Activated CD8-positive, alpha-beta memory T cell treated with anti-CD3 and anti-CD28 coated beads, Interleukin-2, amount 50 U/mL, for 4 hours (primary cell): ENCODE results near the gene EPN1.

ENCODE experiments used
- DNase-seq: peaks from one replicate; pipeline ENCODE4 v3.0.0-alpha.2; 2020

EPN1 gene

DNA sequence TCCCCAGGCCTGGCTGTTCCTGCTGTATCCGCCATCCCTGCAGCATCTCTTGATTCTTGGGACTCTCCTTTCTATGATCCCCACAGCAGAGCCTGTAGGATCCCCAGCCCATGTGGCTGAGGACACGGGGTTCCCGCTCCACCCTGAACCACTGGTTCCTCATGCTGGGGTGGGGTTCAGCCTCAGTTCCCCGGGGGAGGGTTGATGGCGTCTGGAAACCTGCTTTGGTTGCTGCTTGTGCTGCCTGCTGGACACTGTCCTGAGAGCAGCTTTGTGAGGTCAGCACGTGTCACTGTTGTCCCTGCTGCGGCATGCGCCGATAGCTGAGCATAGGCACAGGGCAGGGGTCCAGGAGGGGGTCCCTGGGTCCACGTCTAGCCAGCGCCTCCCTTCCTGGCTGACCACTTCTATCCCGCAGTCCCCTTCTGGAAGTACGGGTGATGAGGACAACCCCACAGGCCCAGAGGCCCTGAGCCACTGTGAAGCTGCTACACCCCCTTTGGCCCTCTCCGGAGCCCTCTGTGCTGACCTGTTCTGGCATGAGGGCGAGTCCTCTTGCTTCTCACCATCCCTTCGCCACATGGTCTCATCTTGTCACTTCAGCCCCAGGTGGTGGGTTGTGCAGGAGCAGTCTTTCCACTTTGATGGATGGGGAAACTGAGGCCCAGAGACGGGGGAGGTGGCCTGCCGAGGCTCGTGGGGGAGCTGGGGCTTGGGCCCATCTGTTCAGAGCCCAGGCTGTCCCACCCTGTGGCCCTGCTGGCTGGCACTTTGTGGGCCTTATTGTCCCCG lies 5.5 kb downstream of the EPN1 start:
- no peak for DNase-seq

DNA sequence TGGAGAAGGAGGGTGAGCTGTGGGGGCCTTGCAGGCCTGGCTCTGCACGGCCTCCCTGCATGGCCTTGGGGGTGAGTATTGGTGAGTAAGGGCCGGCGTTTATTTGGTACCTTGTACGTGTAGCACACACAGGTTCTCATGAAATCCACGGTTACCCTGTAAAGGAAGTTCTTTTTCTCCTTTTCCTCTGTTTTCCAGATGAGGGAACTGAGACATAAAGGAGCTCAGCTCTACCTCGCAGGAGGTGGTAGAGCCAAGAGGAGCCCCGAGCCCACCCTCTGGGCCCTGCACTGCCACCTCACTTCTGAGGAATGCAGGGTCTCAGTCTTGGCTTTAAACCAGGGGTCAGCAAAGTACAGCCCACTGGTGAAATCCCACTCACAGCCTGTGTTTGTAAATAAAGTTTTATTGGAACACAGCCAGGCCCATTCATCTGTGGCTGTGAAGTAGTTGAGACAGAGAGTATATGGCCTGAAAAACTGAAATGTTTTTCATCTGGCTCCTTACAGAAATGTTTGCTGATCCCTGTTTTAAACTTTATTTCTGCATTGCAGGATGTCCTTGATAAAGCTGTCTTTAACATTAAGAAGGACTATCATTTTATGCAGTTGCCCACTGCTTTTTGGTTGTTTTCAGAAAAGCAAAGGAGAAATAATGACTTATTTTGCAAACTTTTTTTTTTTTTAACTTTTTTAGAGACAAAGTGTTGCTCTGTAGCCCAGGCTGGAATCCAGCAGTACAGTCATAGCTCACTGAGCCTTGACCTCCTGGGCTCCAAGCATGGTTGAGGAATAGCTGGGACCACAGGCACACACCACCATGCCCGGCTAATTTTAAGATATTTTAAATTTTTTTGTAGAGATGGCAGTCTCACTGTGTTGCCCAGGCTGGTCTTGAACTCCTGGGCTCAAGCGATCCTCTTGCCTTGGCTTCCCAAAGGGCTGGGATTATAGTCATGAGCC lies 6.4 kb downstream of the EPN1 start:
- no peak for DNase-seq

DNA sequence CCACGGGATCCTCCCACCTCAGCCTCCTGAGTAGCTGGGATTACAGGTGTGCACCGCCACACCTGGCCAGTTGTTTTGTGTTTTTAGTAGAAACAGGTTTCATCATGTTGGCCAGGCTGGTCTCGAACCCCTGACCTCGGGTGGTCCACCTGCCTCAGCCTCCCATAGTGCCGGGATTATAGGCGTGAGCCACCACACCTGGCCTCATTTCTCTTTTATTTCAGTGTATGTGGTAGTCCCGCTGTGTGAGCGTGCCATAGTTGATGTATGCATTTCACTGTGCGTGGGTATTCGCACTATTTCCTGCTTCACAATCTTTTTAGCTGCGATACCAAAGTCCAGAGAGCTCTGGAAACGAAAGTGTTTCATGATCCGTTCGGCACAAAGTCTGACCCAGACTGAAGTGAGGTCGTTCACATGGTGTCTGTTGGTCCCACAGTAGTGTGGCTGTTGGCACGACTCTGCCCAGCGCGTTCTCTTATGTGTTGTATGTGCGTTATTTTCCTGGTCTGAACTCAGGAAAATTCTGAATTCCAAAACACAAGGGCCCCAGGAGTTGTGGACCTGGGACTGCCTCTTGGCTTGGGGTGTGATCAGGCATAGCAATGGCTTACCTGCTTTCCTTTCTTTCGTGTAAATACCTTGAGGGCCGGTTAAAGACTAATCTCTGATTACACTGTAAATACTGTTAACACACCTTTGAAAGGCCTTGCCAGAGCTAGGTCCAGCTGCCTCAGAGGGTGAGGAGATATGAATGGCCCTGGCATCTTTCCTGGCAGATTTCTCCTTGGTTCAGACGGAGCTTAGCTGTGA lies 8.6 kb downstream of the EPN1 start:
- no peak for DNase-seq

DNA sequence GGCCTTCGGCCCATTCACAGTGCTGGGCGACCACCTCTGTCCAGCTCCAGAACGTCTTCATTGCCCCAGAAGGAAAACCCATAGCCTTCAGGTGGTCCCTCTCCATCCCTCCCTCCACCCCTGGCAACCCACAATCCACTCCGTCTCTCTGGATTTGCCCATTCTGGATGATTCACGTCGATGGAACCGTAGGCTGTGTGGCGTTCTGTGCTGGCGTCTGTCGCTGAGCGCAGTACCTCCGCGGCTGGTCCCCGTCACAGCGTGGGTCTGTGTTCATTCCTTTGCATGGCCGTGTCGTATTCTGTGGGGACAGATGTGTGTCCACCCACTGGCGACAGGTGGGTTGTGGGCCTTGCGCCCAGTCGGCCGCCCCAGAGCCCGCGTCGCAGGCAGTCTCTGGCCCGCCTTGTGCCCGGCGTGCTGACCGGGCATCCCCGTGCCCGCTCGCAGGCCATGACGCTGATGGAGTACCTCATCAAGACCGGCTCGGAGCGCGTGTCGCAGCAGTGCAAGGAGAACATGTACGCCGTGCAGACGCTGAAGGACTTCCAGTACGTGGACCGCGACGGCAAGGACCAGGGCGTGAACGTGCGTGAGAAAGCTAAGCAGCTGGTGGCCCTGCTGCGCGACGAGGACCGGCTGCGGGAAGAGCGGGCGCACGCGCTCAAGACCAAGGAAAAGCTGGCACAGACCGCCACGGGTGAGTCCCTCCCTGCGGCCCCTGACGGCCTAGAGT lies 10.1 kb downstream of the EPN1 start:
- DNase-seq: no peak

DNA sequence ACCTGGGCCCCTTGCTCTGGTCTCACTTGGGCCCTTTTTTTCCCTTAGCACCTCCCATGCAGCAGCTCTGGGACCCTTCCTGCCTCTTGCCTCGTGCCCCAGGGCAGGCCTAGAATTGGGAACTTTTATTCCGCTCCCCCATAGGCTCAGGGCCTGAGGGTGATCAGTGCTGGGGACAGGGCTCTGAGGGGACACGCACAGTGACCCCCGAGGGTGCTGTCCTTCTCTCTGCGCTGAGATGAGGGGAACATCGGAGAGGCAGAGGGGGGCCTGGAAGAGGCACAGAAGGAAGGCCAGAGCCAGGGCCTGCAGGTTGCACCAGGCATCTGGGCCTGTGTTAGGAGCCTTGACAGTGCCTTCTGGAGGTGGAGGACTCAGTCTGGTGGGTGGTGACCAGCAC lies 10.8 kb downstream of the EPN1 start:
- no peak for DNase-seq

DNA sequence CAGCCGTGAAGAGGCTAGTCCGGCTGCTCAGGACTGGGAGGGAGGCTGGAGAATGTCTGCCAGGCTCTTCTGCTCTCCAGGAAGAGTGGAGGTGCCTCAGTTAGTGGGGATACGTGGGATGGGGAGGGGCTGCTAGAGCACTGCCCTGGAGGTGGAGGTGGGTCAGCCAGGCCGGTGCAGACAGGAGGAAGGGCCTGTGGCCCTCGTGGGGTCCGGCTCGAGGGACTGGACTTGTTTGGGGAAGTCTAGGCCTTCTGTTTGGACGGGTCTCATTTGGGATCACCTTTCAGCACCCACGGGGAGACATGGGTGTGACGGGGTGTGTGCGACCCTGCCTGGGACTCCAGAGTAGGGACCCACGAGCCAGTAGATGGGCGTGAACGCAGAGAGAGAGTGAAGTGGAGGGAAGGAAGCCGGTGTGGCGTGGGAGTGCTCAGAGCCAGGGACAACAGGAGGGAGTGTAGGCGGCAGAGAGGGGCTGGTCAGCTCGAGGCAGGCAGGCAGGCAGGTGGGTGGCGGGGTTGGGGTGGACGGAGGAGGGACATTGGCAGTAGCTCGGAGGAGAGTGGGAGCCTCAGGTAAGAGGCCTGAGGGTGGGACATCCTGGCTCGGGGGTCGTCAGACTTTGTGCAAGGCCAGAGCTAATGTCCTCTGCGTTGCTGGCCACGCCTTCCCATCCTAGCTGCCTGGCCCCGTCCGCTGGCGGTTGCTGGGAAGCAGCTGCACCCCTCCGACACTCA lies 11.5 kb downstream of the EPN1 start:
- DNase-seq: no peak

DNA sequence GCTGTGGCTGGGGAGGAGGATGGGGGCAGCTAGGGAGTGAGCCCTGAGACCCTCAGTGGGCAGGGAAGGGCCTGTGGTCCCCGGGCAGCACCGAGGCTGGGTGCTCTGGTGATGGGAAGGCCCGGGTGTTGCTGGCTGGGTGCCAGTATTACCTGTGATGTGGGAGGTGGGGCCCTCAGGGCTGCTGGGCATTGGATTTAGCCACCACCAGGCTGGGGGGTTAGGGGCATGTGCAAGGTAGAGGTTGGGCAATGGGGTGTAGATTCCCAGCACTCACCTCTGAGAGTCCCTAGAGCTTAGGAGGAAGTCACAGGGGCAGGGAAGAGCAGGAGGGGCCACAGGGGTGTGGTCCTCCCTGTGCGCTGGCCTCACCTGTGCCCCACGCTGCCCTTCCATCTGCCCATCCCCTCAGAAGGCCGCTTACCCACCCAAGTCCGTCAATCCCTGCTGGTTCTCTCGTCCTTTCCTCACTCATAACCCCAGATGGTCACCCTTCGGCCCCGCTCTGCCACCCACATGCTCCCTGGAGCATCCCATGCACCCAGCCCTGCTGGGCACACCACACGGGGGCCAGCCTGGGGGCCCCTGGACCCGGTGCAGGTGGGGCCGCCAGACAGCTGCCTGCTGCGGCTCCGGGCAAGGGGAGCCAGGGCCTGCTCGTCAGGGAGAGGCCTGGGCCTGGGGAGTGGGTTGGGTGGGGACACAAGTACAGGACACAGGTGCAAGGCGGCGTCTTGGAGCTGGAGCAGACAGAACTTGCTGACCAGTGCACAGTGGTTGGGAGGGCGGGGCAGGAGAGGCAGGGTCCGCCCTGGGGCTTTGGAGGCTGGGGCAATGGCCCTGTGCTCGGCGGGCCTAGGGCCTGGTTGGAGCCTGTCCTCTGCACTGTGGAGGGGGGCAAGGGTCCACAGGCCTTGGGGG lies 12.5 kb downstream of the EPN1 start:
- no peak for DNase-seq

DNA sequence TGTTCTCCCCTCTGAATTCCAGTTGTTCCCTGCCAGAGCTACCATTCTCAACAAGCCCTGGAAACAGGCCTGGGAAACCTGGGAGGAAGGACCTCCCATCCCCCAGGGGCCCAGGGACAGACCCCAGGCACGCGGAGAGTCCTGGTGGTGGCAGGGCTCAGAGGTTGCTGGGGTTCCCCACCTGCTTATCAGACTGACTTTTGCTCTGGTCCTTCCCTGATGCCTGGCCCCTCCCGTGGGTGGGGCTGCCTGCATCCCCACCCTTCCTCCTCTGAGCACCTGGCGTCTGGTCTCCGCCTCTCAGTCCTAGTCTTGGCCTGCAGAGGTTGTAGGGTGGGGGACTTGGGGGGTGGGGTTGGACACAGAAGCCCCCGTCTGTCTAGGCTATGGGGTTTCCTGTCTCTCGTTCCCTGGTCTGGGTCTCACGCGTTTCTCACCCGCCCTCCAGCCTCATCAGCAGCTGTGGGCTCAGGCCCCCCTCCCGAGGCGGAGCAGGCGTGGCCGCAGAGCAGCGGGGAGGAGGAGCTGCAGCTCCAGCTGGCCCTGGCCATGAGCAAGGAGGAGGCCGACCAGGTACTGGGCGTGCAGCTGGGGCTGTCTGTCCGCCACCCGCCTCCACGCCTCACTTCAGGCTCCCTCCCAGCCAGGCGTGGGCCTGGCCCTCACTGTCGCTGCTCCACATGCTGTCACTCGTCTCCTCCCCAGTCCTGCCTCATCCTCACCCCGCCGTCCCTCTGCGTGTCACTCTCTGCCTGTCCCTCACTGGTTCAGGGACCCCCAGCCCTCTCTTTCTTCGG lies 13.6 kb downstream of the EPN1 start:
- no peak for DNase-seq

DNA sequence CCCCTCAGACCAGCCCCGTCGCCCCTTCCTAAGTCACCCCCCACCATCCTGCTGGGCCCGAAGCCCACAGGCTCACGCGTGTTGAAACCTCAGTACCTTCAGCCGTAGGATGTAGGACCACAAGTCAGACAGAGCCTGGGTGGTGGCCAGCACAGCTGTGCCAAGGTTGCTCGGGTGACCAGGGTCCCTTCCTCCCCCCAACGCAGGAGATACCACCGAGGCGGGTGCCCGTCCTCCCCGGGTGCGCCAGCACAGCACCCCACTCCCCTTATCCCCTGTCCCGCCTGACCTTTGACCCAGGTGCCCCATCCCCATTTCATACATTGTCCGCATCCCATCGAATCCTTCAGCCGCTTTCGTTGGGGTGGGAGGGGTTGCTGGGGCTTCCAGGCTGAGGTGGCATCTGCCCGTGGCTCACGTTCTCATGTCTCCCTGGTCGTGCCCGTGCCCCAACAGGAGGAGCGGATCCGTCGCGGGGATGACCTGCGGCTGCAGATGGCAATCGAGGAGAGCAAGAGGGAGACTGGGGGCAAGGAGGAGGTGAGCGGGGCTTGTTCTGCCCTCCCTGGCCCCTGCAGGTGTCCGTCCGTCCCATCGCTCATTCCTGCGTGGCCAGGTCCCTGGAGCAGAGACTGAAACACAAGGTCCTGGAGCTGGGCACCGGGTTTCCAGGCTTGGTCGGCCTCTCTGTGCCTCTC lies 14.5 kb downstream of the EPN1 start:
- no peak for DNase-seq

DNA sequence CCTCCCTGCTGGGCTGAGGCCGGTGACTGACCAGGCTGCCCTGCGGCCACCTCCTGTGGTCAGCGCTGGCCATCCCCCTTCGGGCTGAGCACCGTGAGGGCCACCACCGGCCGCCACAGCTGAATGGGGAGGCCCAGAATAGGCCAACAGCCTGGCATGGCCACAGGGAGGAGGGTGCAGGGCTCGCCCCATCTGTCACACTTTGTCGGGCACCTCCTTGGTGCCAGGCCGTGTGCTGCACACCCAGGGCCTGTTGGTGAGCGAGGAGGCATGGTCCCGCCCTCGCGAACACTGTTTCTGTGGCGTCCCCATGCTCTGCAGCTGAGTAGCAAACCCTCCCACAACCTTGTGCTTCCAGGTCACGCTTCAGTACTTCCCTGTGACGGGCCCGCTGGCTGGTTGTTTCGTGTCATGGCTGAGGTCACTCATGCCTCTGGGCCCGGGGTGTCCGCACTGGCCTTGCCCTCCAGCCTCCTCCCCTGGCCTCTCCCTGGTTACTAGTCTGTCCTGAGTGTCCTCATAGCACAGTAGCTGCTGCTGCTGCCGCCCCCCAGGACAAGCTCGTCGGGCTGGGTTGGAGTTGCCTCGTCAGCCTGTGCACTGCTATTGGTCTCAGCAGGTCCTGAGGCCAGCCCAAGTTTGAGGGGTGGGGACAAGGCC lies 15.2 kb downstream of the EPN1 start:
- DNase-seq: no peak

DNA sequence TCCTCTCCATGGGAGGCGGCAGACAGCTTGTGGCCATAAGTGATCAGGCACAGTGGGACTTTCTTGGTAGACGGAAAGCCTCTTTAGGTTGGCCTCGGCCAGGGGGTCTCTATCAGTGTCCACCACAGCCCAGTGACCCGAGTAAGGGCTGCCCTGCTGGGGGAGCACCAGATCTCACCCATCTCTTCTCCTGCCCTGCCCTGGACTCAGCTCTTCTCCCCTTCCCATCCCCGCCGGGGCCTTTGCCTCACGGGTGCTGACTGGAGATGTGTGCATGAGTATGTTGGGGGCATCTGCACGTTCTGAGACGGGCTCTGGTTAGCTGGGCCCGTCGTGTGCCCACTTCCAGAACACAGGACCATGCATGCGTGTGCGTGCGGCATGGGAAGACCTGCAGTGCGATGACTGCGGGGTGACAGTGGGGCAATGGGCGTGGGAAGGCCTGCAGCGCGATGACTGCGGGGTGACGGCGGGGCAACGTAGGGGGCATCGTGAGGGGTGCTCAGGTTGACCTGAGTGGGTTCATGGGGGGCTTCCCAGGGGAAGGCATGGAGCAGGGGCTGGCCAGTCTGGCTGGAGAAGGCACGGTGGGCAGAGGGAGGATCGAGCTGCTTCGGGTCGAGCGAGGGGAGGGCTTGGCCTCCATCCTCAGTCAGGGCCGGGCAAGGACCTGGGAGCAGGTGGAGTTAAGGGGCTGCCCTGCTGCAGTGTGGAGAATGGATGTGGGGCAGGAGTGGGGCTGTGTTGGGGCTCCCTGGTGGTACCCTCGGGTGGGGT lies 15.9 kb downstream of the EPN1 start:
- no peak for DNase-seq

DNA sequence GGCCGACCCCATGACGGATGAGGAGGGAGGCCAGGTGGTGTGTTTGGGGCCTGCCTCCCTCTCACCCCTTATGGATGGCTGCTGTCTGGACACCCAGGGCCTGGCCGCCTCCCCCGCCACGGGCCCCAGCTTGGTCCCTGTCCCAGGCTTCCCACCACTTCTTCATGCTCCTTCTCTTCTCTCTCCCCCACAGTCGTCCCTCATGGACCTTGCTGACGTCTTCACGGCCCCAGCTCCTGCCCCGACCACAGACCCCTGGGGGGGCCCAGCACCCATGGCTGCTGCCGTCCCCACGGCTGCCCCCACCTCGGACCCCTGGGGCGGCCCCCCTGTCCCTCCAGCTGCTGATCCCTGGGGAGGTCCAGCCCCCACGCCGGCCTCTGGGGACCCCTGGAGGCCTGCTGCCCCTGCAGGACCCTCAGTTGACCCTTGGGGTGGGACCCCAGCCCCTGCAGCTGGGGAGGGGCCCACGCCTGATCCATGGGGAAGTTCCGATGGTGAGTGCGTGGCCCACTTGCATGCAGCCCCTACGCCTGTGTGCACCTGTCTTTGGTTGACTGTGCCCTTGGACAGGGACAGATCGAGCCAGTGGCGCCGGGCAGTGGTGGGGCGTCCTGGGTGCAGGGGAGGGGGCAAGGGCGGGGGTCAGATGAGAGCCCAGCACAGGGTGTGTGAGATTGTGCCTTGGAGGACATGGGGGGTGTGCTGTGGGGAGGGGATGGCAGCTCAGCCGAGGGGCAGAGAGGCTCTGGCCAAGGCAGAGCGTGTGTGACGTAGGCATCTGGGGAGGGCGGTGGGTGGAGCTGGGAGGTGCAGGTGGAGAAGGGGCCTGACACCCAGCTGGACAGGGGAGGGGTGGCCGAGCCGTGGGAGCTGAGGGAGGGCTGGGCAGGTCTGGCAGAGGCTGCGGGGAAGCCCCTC lies 16.8 kb downstream of the EPN1 start:
- no peak for DNase-seq

DNA sequence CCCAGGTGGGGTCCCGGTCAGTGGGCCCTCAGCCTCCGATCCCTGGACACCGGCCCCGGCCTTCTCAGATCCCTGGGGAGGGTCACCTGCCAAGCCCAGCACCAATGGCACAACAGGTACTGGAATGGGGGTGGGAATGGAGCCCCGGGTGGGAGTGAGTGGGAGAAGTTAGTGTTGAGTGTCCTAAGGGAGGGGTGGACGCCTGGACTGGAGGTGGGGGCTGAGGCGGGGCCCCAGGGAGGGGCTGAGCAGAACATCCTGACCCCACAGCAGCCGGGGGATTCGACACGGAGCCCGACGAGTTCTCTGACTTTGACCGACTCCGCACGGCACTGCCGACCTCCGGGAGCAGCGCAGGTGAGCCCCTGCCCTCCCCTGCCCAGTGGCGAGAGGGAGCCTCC lies 17.7 kb downstream of the EPN1 start:
- DNase-seq: no peak

DNA sequence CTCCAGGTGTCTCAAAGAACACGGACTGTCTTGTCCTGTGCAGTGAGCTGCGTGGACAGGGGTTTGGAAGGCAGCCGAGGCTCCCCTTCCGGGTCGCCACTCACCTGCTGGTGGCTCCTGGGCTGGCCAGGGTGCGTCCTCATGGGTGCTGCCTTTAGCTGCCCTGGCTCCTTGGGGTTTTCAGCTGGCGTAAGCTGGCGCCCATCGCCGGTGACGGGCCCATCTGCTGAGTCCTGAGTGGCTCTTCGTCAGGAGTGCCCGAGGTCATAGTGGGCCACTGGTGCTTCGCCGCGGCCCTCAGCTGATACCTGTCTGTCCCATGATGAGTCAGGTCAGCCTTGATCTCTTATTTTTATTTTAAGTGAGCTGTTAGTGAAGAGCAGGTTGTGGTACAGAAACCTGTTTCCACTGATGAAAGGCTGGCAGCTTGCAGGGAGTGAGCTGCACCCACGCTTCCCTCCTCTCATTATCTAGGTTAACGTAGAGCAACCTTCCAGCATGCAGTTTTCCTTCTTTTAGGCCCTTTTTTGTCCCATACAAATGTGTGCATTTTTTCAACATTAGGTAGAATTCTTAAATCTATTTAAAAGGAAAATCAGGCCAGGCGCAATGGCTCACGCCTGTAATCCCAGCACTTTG lies 18.4 kb downstream of the EPN1 start:
- no peak for DNase-seq

DNA sequence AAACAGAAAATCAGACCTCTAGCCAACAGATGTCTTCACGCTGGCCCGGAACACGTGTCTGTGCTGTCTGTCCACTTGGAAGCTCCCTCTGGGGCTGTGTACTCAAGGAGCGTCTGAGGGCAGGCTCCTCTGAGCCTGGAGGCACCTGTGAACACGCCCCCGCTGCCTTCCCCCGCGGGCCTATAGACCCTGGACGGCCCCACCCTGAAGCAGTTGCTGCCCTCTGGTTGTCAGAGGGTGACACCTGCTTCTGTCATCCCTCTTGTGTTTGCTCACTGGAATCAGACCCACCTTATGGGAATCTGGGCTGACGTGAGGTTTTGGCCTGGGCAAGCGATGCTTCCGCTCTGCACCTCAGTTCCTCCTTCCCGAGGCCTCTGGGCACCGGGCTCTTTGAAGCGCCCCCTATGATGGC lies 19.2 kb downstream of the EPN1 start:
- no peak for DNase-seq
